ENCODE data around the gene NMNAT3. TPM values are rescaled to one million over a fixed set of nuclear protein-coding genes. Genes with fewer than 3 reads are reported as not detected.

Gene NMNAT3
- total RNA-seq, 1 experiment from 2014 or later: 4.6 TPM

DNA sequence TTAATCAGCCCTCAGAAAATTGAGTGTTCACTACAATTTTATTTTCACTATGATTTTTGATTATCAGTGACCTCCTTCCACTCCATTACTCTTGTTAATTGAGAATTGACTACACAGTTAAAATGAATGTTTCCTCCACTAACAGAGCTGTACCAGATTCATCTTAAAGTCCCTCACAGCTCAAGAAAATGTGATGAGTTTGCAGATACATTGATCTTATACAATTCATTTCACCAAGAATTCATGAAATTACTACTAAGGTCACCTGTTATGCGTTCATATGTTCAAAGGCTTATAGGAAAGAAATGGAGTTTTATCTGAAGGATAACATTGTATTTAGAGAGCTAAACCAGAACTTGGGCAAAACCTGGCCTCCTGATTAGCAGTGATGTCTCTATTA, 17.5 kb downstream of the NMNAT3 start (continued):
- no peak for TF ChIP-seq ARID4B (CRISPR knock-in tag; IDR thresholded peaks at IDR 0.05; ENCODE audit: borderline replicate concordance)
- no peak for TF ChIP-seq FOXJ3 (CRISPR knock-in tag; IDR thresholded peaks at IDR 0.05; ENCODE audit: borderline replicate concordance)
- no peak for TF ChIP-seq SP1 (CRISPR knock-in tag; conservative IDR thresholded peaks at IDR 0.05)
- no peak for TF ChIP-seq FOXP4 (CRISPR knock-in tag; IDR thresholded peaks at IDR 0.05)
- no peak for TF ChIP-seq ZNF232 (CRISPR knock-in tag; IDR thresholded peaks at IDR 0.05)
- no peak for TF ChIP-seq HMGXB4 (CRISPR knock-in tag; IDR thresholded peaks at IDR 0.05)
- no peak for TF ChIP-seq ZNF138 (CRISPR knock-in tag; conservative IDR thresholded peaks at IDR 0.05)
- no peak for TF ChIP-seq JAZF1 (CRISPR knock-in tag; IDR thresholded peaks at IDR 0.05)
- TF ChIP-seq SMAD4 (CRISPR knock-in tag; IDR thresholded peaks at IDR 0.05): no peak

DNA sequence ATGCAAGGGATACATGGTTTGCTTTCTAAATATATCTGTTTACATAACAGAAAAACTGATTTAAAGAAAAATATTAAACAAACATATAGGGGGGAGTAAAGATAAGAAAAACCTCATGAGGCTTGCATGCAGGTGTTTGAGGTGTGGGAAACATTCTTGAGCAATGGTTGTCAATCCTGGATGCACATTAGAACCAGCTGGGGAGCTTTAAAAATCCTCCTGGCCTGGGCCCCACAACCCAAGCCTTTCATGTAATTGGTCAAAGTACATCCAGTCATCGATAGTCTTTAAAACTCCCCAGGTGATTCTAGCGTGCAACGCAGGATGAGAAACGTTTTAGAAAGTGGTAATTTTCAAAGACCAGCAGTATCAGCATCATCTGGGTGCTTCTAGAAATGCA, 18.3 kb downstream of the NMNAT3 start:
- ATAC-seq (no peak), DNase-seq (ENCODE audit: low spot score) (no peak)
- Mint-ChIP-seq H3K27me3 (ENCODE audit: low read depth) (no peaks in the 10 kb centered on the region), H3K9me3 (no peaks in the 10 kb centered on the region), H3K27ac (no peak overlapping the region), H3K4me1 (peaks cover 12% of the 10 kb centered on the region), H3K36me3 (no peaks in the 10 kb centered on the region), H3K4me3 (no peak overlapping the region)
- ChIA-PET CTCF (no interaction called here), POLR2A (no interaction called here)
- TF ChIP-seq, protein P1, sequence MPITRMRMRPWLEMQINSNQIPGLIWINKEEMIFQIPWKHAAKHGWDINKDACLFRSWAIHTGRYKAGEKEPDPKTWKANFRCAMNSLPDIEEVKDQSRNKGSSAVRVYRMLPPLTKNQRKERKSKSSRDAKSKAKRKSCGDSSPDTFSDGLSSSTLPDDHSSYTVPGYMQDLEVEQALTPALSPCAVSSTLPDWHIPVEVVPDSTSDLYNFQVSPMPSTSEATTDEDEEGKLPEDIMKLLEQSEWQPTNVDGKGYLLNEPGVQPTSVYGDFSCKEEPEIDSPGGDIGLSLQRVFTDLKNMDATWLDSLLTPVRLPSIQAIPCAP (CRISPR knock-in tag; IDR thresholded peaks at IDR 0.05): no peak
- no peak for TF ChIP-seq RELA (CRISPR knock-in tag; IDR thresholded peaks at IDR 0.05; ENCODE audit: borderline replicate concordance)
- TF ChIP-seq, protein P2, sequence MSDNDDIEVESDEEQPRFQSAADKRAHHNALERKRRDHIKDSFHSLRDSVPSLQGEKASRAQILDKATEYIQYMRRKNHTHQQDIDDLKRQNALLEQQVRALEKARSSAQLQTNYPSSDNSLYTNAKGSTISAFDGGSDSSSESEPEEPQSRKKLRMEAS (CRISPR knock-in tag; IDR thresholded peaks at IDR 0.05): no peak
- TF ChIP-seq EMX1 (CRISPR knock-in tag; IDR thresholded peaks at IDR 0.05): no peak
- no peak for TF ChIP-seq ATF3 (CRISPR knock-in tag; conservative IDR thresholded peaks at IDR 0.05)
- no peak for TF ChIP-seq SMAD3 (CRISPR knock-in tag; IDR thresholded peaks at IDR 0.05; ENCODE audit: borderline replicate concordance)
- no peak for TF ChIP-seq PREB (CRISPR knock-in tag; IDR thresholded peaks at IDR 0.05; ENCODE audit: borderline replicate concordance)
- no peak for TF ChIP-seq TEAD4 (CRISPR knock-in tag; IDR thresholded peaks at IDR 0.05)
- no peak for TF ChIP-seq ZNF425 (CRISPR knock-in tag; conservative IDR thresholded peaks at IDR 0.05)

All from WTC11 (cell line).